ENCODE measurements around the gene PNRC2.

- TF ChIP-seq CTCF (IDR thresholded peaks at IDR 0.05; ENCODE audit: borderline replicate concordance, extremely low read depth, low read length, poor library complexity, severe bottlenecking) (no peak), EZH2 (IDR thresholded peaks at IDR 0.05; ENCODE audit: borderline replicate concordance, low read depth, low read length, severe bottlenecking) (no peak)
Measured at GRCh38 chr1:23957096-23957495, 2.5 kb upstream of the PNRC2 start.

Measured in DND-41 (cell line).